Bladder microvascular endothelial cell (primary cell): ENCODE results near the gene C12orf75. TPM values are rescaled to one million over a fixed set of nuclear protein-coding genes. Genes with fewer than 3 reads are reported as not detected.

ENCODE experiments used
- total RNA-seq: library from RNA; depleted of rRNA; stranded (reverse); fragments of >200 nt; gene quantifications from 2 replicates; pipeline ENCODE4 v1.2.3, GENCODE V29; 2014

The C12orf75 gene
- total RNA-seq = 13.4 and 13.9 TPM in 2 replicates

GRCh38 chr12:105330283-105330930 lies at the start of gene C12orf75:
Gene C12orf75, plus strand, starts transcription at chr12:105330691. Its CDS starts 201 bp downstream, at chr12:105330892.

Other genes starting within 250 kb of the C12orf75 start
- gene ALDH1L2, start 246.2 kb upstream of the C12orf75 start, total RNA-seq = 0.65 and 1.2 TPM in 2 replicates
- 114 and 138 TPM in 2 replicates for gene WASHC4, start 223.0 kb upstream of the C12orf75 start, total RNA-seq
- gene APPL2, start 94.5 kb upstream of the C12orf75 start, total RNA-seq = 10.7 and 40.4 TPM in 2 replicates